ENCODE measurements around the gene LDLRAP1. TPM values are rescaled to one million over a fixed set of nuclear protein-coding genes. Genes with fewer than 3 reads are reported as not detected.

LDLRAP1 gene
- total RNA-seq, 1 experiment from 2014 or later, result 26.0 TPM

DNA sequence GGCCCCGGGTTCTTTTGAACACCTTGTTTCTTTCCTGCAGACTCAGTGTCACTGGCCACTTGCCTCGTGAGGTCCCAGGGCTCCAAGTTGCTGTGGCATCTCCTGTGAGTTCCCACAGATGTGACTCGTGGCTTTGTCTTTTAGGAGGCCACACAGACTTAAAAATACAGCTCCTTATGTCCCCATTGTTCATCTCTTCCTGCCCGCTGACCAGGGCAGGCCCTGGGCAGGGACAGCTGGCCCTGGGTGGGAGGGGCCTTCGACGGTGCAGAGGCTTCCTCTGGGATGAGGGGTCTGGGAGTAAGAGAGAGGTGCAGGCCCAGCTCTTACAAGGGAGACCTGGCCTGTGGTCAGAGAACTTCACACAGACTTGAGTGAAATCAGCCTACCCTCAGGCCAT lies 15.6 kb downstream of the LDLRAP1 start:
- no peak overlapping the region for H3K4me3 ChIP-seq (replicated peaks in 1 of 2; ENCODE audit: low read depth in 1 of 2, low read length in 2 of 2)
- H2AFZ ChIP-seq (ENCODE audit: low read depth, low read length, poor library complexity, severe bottlenecking), result no peak overlapping the region
- H3K9me3 ChIP-seq (ENCODE audit: control insufficient read depth in 1 of 2, insufficient read depth in 1 of 2, low read depth in 1 of 2, low read length in 2 of 2), result no peaks in the 10 kb centered on the region
- no peaks in the 10 kb centered on the region for H4K20me1 ChIP-seq (ENCODE audit: insufficient read depth)
- no peak overlapping the region for H3K27ac ChIP-seq (ENCODE audit: low read depth, low read length)
- ChIA-PET RAD21 (ENCODE audit: low non-redundant PET in 1 of 2, low total read pairs in 2 of 2, uncharacterized antibody in 2 of 2, unreplicated experiment in 2 of 2) (no interaction called here), CTCF (no interaction called here), POLR2A (no interaction called here)
- DNase-seq (ENCODE audit: low read depth, low spot score) (no peak), ATAC-seq (no peak)
- TF ChIP-seq JUND (IDR thresholded peaks at IDR 0.05) (no peak), CEBPB (IDR thresholded peaks at IDR 0.05; ENCODE audit: low read depth) (no peak), CBX3 (IDR thresholded peaks at IDR 0.05; ENCODE audit: low read depth) (no peak)
- TF ChIP-seq, protein P1, sequence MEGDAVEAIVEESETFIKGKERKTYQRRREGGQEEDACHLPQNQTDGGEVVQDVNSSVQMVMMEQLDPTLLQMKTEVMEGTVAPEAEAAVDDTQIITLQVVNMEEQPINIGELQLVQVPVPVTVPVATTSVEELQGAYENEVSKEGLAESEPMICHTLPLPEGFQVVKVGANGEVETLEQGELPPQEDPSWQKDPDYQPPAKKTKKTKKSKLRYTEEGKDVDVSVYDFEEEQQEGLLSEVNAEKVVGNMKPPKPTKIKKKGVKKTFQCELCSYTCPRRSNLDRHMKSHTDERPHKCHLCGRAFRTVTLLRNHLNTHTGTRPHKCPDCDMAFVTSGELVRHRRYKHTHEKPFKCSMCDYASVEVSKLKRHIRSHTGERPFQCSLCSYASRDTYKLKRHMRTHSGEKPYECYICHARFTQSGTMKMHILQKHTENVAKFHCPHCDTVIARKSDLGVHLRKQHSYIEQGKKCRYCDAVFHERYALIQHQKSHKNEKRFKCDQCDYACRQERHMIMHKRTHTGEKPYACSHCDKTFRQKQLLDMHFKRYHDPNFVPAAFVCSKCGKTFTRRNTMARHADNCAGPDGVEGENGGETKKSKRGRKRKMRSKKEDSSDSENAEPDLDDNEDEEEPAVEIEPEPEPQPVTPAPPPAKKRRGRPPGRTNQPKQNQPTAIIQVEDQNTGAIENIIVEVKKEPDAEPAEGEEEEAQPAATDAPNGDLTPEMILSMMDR (IDR thresholded peaks at IDR 0.05 in 2 of 3, conservative IDR thresholded peaks at IDR 0.05 in 1 of 3; ENCODE audit: borderline replicate concordance in 1 of 3, insufficient read depth in 1 of 3, low read depth in 2 of 3, low read length in 2 of 3), result no peak
- TF ChIP-seq, protein P2, sequence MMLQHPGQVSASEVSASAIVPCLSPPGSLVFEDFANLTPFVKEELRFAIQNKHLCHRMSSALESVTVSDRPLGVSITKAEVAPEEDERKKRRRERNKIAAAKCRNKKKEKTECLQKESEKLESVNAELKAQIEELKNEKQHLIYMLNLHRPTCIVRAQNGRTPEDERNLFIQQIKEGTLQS (IDR thresholded peaks at IDR 0.05), result no peak
- no peaks in the 10 kb centered on the region for H3K9me2 ChIP-seq (ENCODE audit: insufficient read depth)
- H3K79me2 ChIP-seq (ENCODE audit: insufficient read depth, low read length), result peaks cover 10% of the 10 kb centered on the region; the same call in 1 of the 2 replicates
- H3K36me3 ChIP-seq (ENCODE audit: control insufficient read depth in 1 of 2, insufficient read depth in 2 of 2, low read length in 2 of 2), result peaks cover 6 to 12% of the 10 kb centered on the region in 2 experiments; a peak in 2 of 4 replicates
- H3K4me1 ChIP-seq (ENCODE audit: control insufficient read depth in 1 of 2, insufficient read depth in 2 of 2, low read length in 2 of 2), result peaks cover 19 to 28% of the 10 kb centered on the region in 2 experiments
- no peak overlapping the region for H3K9ac ChIP-seq (ENCODE audit: low read length)
- no peaks in the 10 kb centered on the region for H3K27me3 ChIP-seq (ENCODE audit: insufficient read depth, low read length)
- intact Hi-C loops (cut with micrococcal nuclease), result no loop called here
- H3K4me2 ChIP-seq (ENCODE audit: low read length), result no peak overlapping the region
- BruUV-seq (replicated peaks), result no TSS peak

DNA sequence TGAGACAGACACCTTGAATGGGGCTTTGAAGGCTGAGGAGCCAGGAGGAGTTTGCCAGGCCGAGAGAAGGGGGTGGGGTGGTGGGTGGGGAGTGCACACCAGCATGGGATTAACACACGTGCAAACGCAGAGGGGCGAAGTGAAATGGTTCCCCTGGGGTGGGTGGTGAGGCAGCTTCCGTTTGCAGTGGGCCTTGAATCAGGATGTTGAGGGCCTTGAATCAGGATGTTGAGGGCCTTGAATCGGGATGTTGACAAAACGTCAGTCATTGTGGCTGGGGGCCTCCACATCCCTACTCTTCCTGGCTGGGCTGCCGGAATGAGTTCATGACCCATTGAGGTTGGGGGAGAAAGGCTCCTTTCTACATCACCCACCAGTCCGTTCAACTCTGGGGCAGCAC lies 16.6 kb downstream of the LDLRAP1 start:
- no peak overlapping the region; the same call in 1 of the 2 replicates for H3K27ac ChIP-seq (ENCODE audit: low read depth, low read length)
- no peaks in the 10 kb centered on the region for H4K20me1 ChIP-seq (ENCODE audit: insufficient read depth)
- H3K36me3 ChIP-seq (ENCODE audit: control insufficient read depth in 1 of 2, insufficient read depth in 2 of 2, low read length in 2 of 2), result peaks cover 11 to 12% of the 10 kb centered on the region in 2 experiments; a peak in 2 of 4 replicates
- 0 out of 2 replicates have a peak, but pooled peaks cover 4% of the 10 kb centered on the region for H3K79me2 ChIP-seq (ENCODE audit: insufficient read depth, low read length)
- no peak for ATAC-seq
- H3K4me1 ChIP-seq (ENCODE audit: control insufficient read depth in 1 of 2, insufficient read depth in 2 of 2, low read length in 2 of 2), result peaks cover 19 to 28% of the 10 kb centered on the region in 2 experiments
- H3K9me3 ChIP-seq (ENCODE audit: control insufficient read depth in 1 of 2, insufficient read depth in 1 of 2, low read depth in 1 of 2, low read length in 2 of 2), result no peaks in the 10 kb centered on the region
- no peak for DNase-seq (ENCODE audit: low read depth, low spot score)
- no peak overlapping the region for H3K9ac ChIP-seq (ENCODE audit: low read length)
- no peak overlapping the region for H3K4me3 ChIP-seq (replicated peaks in 1 of 2; ENCODE audit: low read depth in 1 of 2, low read length in 2 of 2)
- ChIA-PET CTCF (no interaction called here), RAD21 (ENCODE audit: low non-redundant PET in 1 of 2, low total read pairs in 2 of 2, uncharacterized antibody in 2 of 2, unreplicated experiment in 2 of 2) (no interaction called here), POLR2A (no interaction called here)
- TF ChIP-seq RAD21 (IDR thresholded peaks at IDR 0.05; ENCODE audit: low read depth) (no peak), ZFX (IDR thresholded peaks at IDR 0.05) (no peak), JUND (IDR thresholded peaks at IDR 0.05) (no peak), ELF1 (IDR thresholded peaks at IDR 0.05; ENCODE audit: borderline replicate concordance, low read depth) (no peak), FOSL1 (IDR thresholded peaks at IDR 0.05; ENCODE audit: low read depth) (no peak), EZH2 (IDR thresholded peaks at IDR 0.05) (no peak), SP1 (IDR thresholded peaks at IDR 0.05; ENCODE audit: low read depth) (no peak)
- TF ChIP-seq, protein P3, sequence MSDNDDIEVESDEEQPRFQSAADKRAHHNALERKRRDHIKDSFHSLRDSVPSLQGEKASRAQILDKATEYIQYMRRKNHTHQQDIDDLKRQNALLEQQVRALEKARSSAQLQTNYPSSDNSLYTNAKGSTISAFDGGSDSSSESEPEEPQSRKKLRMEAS (IDR thresholded peaks at IDR 0.05), result no peak
- TF ChIP-seq, protein P4, sequence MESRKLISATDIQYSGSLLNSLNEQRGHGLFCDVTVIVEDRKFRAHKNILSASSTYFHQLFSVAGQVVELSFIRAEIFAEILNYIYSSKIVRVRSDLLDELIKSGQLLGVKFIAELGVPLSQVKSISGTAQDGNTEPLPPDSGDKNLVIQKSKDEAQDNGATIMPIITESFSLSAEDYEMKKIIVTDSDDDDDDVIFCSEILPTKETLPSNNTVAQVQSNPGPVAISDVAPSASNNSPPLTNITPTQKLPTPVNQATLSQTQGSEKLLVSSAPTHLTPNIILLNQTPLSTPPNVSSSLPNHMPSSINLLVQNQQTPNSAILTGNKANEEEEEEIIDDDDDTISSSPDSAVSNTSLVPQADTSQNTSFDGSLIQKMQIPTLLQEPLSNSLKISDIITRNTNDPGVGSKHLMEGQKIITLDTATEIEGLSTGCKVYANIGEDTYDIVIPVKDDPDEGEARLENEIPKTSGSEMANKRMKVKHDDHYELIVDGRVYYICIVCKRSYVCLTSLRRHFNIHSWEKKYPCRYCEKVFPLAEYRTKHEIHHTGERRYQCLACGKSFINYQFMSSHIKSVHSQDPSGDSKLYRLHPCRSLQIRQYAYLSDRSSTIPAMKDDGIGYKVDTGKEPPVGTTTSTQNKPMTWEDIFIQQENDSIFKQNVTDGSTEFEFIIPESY (IDR thresholded peaks at IDR 0.05; ENCODE audit: extremely low read depth, insufficient replicate concordance, low read length), result no peak
- TF ChIP-seq, protein P1 (IDR thresholded peaks at IDR 0.05 in 2 of 3, conservative IDR thresholded peaks at IDR 0.05 in 1 of 3; ENCODE audit: borderline replicate concordance in 1 of 3, insufficient read depth in 1 of 3, low read depth in 2 of 3, low read length in 2 of 3), result no peak
- H3K27me3 ChIP-seq (ENCODE audit: insufficient read depth, low read length), result no peaks in the 10 kb centered on the region
- BruUV-seq (replicated peaks), result no TSS peak
- no peak overlapping the region for H3K4me2 ChIP-seq (ENCODE audit: low read length)
- intact Hi-C loops (cut with micrococcal nuclease), result no loop called here
- no peak overlapping the region for H2AFZ ChIP-seq (ENCODE audit: low read depth, low read length, poor library complexity, severe bottlenecking)
- H3K9me2 ChIP-seq (ENCODE audit: insufficient read depth), result no peaks in the 10 kb centered on the region

Data from HCT116 (cell line).